ENCODE measurements around the gene CCT8. TPM values are rescaled to one million over a fixed set of nuclear protein-coding genes. Genes with fewer than 3 reads are reported as not detected.
A peak's percentile ranks its signal among the peaks of the same experiment; 100 is the strongest.

CCT8 gene
- polyA plus RNA-seq, 1 donor = 213 TPM

DNA sequence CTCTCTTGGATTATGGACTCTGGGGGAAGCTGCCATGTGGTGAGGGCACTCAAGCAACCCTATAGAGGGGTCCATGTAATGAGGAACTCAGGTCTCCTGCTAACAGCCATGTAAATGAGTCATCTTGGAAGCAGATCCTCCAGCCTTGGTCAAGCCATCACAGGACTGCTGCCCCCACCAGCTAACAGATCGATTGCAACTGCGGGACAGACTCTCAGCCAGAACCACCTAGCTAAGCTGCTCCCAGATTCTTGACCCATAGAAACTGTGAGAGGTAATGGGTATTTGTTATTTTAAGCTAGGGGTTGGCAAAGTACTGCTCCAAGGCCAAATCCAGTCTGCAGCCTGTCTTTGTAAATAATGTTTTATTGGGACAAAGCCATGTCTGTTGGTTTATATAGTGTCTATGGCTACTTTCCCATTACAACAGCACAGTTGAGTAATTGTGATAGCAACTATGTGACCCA is 29.4 kb upstream of the CCT8 start:
- Histone ChIP-seq H3K4me3 (ENCODE audit: low read length) (no peak overlapping the region), H3K36me3 (ENCODE audit: control insufficient read depth, insufficient read depth, low read length) (no peaks in the 10 kb centered on the region), H3K27ac (ENCODE audit: low read length) (no peak overlapping the region), H3K4me1 (ENCODE audit: control insufficient read depth, insufficient read depth, low read length) (peaks cover 29% of the 10 kb centered on the region), H3K27me3 (ENCODE audit: control insufficient read depth, insufficient read depth, low read length) (no peaks in the 10 kb centered on the region), H3K9me3 (ENCODE audit: control insufficient read depth, low read depth, low read length) (no peaks in the 10 kb centered on the region)
- DNase-seq = no peak
- no CpG with 5 or more reads among the region's 2 CpGs for WGBS (ENCODE audit: insufficient coverage, low lambda C conversion rate)

DNA sequence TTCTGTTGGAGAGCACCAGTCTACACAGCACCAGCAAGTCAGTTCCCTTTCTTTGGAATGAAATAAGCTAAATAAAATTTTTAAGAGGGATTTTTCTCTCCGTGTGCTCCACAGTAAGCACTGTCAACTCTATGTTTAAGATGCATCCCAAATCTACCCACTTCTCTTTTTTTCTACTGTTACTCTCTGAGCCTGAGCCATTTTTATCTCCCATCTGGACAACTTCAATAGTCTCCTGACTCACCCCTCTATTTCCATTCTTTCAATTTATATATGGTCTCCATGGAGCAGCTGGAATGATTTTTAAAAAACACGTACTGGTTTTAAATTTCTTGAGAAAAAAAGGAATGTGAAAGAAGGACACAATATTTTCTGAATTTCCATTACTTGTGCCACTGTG is 24.7 kb upstream of the CCT8 start:
- Histone ChIP-seq H3K27me3 (ENCODE audit: control insufficient read depth, insufficient read depth, low read length) (no peaks in the 10 kb centered on the region), H3K36me3 (ENCODE audit: control insufficient read depth, insufficient read depth, low read length) (no peaks in the 10 kb centered on the region), H3K4me1 (ENCODE audit: control insufficient read depth, insufficient read depth, low read length) (peaks cover 30% of the 10 kb centered on the region), H3K27ac (ENCODE audit: low read length) (peak overlapping the region; percentile 74), H3K9me3 (ENCODE audit: control insufficient read depth, low read depth, low read length) (no peaks in the 10 kb centered on the region), H3K4me3 (ENCODE audit: low read length) (no peak overlapping the region)
- DNase-seq = no peak
- WGBS (ENCODE audit: insufficient coverage, low lambda C conversion rate) = 94% methylated on average over 2 of the region's 2 CpGs

DNA sequence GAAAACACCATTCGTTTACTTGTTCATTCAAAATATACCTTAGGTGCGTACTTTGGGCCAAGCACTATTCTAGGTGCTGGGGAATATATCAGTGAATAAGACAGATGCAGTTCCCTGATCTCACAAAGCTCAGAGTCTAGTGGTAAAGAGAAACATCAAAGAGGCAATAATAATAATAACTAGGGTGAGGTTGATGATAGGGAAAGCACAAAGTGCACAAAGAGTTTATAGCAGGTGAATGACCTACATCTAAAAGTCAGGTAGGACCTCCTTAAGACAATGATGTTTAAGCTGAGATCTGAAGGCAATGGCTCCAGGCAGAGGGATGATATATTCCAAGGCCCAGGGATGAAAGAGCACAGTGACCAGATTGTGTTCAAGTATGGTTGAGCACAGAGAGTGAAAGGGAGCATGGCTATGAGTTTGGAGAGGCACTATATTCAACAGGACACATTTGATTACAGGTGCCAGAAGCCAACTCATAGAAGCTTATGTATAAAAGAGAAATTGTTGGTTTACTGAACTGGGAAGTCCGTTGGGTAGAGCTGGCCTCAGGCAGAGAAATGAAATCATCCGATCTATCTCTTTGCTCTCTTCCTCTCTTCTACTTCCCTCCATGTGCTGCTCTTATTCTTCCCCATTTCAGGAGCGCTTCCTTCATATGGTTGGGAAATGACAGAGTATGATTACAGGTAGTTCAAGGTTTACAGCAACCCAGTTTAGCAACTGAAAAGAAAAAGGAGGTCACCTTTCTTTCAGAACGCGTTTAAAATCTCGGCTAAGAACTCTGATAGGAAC is 23.0 kb upstream of the CCT8 start:
- H3K9me3 ChIP-seq (ENCODE audit: control insufficient read depth, low read depth, low read length) = no peaks in the 10 kb centered on the region
- H3K4me3 ChIP-seq (ENCODE audit: low read length) = no peak overlapping the region
- H3K4me1 ChIP-seq (ENCODE audit: control insufficient read depth, insufficient read depth, low read length) = peaks cover 30% of the 10 kb centered on the region
- H3K27me3 ChIP-seq (ENCODE audit: control insufficient read depth, insufficient read depth, low read length) = no peaks in the 10 kb centered on the region
- 55% methylated on average over 5 of the region's 8 CpGs for WGBS (ENCODE audit: insufficient coverage, low lambda C conversion rate)
- DNase-seq = peak; percentile 65 to 89
- H3K36me3 ChIP-seq (ENCODE audit: control insufficient read depth, insufficient read depth, low read length) = peaks cover 3% of the 10 kb centered on the region
- peak overlapping the region; percentile 51 for H3K27ac ChIP-seq (ENCODE audit: low read length)

DNA sequence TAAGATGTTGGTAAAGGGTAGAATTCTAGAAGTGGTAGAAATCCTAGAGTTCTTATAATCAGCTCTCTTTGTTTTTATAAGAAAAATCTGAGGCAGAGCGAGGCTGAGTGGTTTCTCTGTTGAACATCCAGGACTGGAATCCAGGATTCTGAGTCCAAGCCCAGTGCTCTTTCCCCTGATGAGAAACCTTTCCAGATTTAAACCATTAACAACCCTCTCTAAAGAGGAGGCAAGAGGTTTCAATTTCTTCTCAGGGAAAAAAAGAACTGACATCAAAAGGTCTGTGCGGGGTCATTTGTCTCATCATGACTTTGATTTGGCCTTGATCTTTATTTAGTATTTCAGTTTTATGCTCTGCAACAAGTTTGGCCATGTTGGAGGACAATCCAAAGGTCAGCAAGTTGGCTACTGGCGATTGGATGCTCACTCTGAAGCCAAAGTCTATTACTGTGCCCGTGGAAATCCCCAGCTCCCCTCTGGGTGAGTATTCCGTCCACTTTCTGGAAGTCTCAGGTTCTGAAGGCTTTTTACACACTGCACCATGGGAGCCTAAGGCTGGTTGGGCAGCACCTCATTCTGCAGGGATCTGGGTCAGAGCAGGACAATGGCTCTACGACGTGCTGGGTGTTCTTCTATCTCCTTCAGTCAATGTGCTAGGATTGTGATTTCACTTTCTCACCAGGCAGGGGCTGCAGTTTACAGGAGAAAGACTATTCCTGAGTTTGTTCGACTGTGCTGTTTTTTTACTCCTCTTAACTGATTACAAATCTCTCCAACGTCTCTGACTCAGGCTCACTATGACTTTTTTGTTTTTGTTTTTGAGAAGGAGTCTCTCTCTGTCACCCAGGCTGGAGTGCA is 18.9 kb upstream of the CCT8 start:
- 59% methylated on average over 2 of the region's 9 CpGs for WGBS (ENCODE audit: insufficient coverage, low lambda C conversion rate)

DNA sequence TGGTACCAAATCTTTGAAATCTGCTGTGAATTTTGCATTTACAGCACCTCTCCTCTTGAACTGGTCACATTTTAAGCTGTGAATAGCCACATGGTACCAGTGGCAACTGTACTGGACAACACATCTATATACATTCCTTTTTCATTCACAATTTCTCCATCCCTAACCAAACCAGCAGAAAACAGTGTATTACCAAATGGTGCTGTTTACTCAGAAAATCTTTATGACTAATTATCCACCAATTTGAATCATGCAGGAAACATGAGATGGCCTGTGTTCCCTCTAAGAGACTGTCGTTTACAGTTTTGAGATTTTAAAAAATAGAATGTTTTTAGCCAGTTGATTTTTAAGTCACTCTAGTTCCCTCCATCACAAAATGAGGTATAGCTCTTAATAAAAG is 17.6 kb upstream of the CCT8 start:
- Histone ChIP-seq H3K4me3 (ENCODE audit: low read length) (no peak overlapping the region), H3K27ac (ENCODE audit: low read length) (no peak overlapping the region), H3K9me3 (ENCODE audit: control insufficient read depth, low read depth, low read length) (no peaks in the 10 kb centered on the region), H3K36me3 (ENCODE audit: control insufficient read depth, insufficient read depth, low read length) (peaks cover 7% of the 10 kb centered on the region), H3K4me1 (ENCODE audit: control insufficient read depth, insufficient read depth, low read length) (peaks cover 7% of the 10 kb centered on the region), H3K27me3 (ENCODE audit: control insufficient read depth, insufficient read depth, low read length) (no peaks in the 10 kb centered on the region)
- DNase-seq = no peak
- WGBS (ENCODE audit: insufficient coverage, low lambda C conversion rate) = 80% methylated on average over 1 of the region's 1 CpG

More for the DNA sequence above, 18.9 kb upstream of the CCT8 start:
- no peak for DNase-seq
- H3K27ac ChIP-seq (ENCODE audit: low read length) = no peak overlapping the region
- H3K4me1 ChIP-seq (ENCODE audit: control insufficient read depth, insufficient read depth, low read length) = peaks cover 14% of the 10 kb centered on the region
- H3K4me3 ChIP-seq (ENCODE audit: low read length) = no peak overlapping the region
- H3K36me3 ChIP-seq (ENCODE audit: control insufficient read depth, insufficient read depth, low read length) = peaks cover 3% of the 10 kb centered on the region
- H3K27me3 ChIP-seq (ENCODE audit: control insufficient read depth, insufficient read depth, low read length) = no peaks in the 10 kb centered on the region
- no peaks in the 10 kb centered on the region for H3K9me3 ChIP-seq (ENCODE audit: control insufficient read depth, low read depth, low read length)

DNA sequence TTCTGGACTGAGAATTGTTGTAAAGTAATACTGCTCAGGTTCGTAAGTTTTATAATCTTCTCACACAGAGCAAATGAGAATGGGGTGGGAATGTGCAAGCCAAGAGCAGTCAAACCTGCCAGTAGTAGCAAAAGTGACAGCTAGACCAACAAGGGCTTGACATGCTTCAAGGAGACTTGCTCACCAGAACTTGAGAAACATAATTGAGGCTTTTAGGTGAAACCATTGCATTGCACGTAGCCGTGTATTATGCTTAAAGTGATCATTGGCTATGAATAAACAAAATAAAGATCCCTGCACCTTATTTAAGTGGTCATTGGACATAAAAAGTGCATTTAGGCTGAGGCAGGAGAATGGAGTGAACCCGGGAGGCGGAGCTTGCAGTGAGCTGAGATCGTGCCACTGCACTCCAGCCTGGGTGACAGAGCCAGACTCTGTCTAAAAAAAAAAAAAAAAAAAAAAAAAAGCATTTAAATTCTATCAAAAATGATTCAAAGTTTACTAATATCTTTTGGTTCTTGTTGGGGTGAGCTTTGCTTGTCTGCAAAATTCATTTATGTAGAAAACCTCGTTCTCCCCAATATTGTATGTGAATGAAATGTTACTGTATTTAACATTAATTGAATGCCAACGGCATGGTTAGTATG is 11.8 kb upstream of the CCT8 start:
- no peak for DNase-seq
- no peak overlapping the region for H3K27ac ChIP-seq (ENCODE audit: low read length)
- 100% methylated on average over 2 of the region's 8 CpGs for WGBS (ENCODE audit: insufficient coverage, low lambda C conversion rate)
- no peaks in the 10 kb centered on the region for H3K27me3 ChIP-seq (ENCODE audit: control insufficient read depth, insufficient read depth, low read length)
- H3K4me1 ChIP-seq (ENCODE audit: control insufficient read depth, insufficient read depth, low read length) = no peaks in the 10 kb centered on the region
- no peak overlapping the region for H3K4me3 ChIP-seq (ENCODE audit: low read length)
- no peaks in the 10 kb centered on the region for H3K9me3 ChIP-seq (ENCODE audit: control insufficient read depth, low read depth, low read length)
- H3K36me3 ChIP-seq (ENCODE audit: control insufficient read depth, insufficient read depth, low read length) = peaks cover 7% of the 10 kb centered on the region

DNA sequence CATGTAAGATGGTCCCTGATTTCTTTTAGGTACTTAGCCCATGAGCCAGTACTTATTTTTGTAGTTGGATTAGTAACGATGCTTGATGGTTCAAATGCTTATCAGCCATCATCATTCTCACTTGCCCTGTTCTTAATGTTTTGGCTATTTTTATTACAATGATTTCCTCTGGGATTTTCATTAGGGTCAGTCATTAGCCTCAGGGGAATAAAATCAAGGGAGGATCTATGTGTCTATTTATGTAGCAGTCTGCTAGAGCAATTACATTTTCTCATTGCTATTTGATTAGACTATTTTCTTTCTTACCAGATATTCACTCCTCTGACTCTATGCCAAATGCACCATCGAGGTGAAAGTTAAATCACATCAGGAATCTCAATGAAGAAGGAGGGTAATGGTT is 10.9 kb upstream of the CCT8 start:
- no peak overlapping the region for H3K4me3 ChIP-seq (ENCODE audit: low read length)
- DNase-seq = no peak
- H3K27ac ChIP-seq (ENCODE audit: low read length) = no peak overlapping the region
- H3K9me3 ChIP-seq (ENCODE audit: control insufficient read depth, low read depth, low read length) = no peaks in the 10 kb centered on the region
- H3K27me3 ChIP-seq (ENCODE audit: control insufficient read depth, insufficient read depth, low read length) = no peaks in the 10 kb centered on the region
- WGBS (ENCODE audit: insufficient coverage, low lambda C conversion rate) = 55% methylated on average over 1 of the region's 2 CpGs
- H3K36me3 ChIP-seq (ENCODE audit: control insufficient read depth, insufficient read depth, low read length) = peaks cover 7% of the 10 kb centered on the region
- no peaks in the 10 kb centered on the region for H3K4me1 ChIP-seq (ENCODE audit: control insufficient read depth, insufficient read depth, low read length)

DNA sequence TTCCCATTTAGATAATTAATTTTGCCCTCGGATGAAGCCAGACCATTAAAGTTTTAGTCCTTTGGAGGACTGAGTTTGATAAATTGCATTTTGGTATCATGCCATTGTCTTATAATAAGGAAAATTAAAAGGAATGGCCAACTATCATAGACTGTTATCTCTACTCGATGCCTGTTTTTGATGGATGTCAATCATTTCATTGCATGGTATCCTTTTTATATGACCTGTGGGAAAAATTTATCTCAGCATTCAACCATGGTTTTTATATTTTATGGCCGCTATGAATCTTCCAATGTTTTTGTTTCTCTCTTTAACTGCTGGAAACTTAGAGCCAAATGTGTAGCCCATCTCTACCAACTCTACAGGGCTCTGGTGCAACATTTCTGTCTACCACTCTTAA is 9.9 kb upstream of the CCT8 start:
- Histone ChIP-seq H3K4me3 (ENCODE audit: low read length) (no peak overlapping the region), H3K9me3 (ENCODE audit: control insufficient read depth, low read depth, low read length) (no peaks in the 10 kb centered on the region), H3K27me3 (ENCODE audit: control insufficient read depth, insufficient read depth, low read length) (no peaks in the 10 kb centered on the region), H3K27ac (ENCODE audit: low read length) (no peak overlapping the region), H3K36me3 (ENCODE audit: control insufficient read depth, insufficient read depth, low read length) (peaks cover 7% of the 10 kb centered on the region), H3K4me1 (ENCODE audit: control insufficient read depth, insufficient read depth, low read length) (no peaks in the 10 kb centered on the region)
- WGBS (ENCODE audit: insufficient coverage, low lambda C conversion rate) = 92% methylated on average over 3 of the region's 3 CpGs
- DNase-seq = no peak

DNA sequence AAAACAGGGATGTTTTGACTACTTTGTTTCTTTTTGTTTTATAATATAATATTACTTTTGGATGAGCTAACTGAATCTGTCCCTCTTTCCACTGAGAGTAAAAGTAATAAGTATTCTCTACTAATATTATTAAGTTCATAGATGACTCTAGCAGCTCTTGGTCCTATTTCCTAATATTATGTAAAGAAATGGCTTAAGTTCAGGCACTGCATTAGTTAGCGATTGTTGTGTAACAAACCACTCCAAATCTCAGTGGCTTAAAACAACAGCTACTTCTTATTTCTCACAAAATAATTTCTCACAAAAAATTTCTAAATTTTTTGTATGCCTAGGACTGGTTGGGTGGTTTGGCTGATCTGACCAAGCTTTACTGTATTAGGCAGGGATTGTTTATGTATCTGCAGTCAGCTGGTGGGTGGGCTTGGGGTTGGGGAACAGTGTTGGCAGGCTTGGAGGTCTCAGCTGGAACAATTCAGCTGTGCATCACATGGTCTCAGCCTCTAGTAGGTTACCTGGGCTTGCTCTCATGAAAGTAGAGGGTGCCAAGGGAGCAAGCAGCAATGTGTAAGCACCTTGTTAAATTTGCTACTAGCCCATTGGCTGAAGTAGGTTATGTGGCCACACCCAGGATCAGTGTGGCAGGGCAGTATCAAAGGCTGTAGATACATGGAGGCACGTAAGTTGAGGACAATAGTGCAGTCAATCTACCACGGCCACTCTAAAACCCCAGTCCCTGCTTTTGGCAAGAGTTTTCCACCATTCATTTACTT is 8.8 kb upstream of the CCT8 start:
- Histone ChIP-seq H3K27ac (ENCODE audit: low read length) (no peak overlapping the region), H3K9me3 (ENCODE audit: control insufficient read depth, low read depth, low read length) (no peaks in the 10 kb centered on the region), H3K4me1 (ENCODE audit: control insufficient read depth, insufficient read depth, low read length) (no peaks in the 10 kb centered on the region), H3K36me3 (ENCODE audit: control insufficient read depth, insufficient read depth, low read length) (peaks cover 7% of the 10 kb centered on the region), H3K4me3 (ENCODE audit: low read length) (no peak overlapping the region), H3K27me3 (ENCODE audit: control insufficient read depth, insufficient read depth, low read length) (no peaks in the 10 kb centered on the region)
- WGBS (ENCODE audit: insufficient coverage, low lambda C conversion rate) = 100% methylated on average over 1 of the region's 3 CpGs
- no peak for DNase-seq
